Left hindlimb (tissue), 1 donor: ENCODE measurements around the gene TKFC.
A peak's percentile ranks its signal among the peaks of the same experiment; 100 is the strongest.
"Not testable (repeated sequence)": the region's sequence is repeated elsewhere in the genome, so short reads cannot be mapped to it uniquely, and the experiment has no call there.

Experiments used
- DNase-seq: peaks from one replicate; pipeline ENCODE4 v3.0.0-alpha.2; 2018

The TKFC gene

GRCh38 chr11:61369372-61370348 lies 36.6 kb downstream of the TKFC start:
- DNase-seq = no peak

DNA sequence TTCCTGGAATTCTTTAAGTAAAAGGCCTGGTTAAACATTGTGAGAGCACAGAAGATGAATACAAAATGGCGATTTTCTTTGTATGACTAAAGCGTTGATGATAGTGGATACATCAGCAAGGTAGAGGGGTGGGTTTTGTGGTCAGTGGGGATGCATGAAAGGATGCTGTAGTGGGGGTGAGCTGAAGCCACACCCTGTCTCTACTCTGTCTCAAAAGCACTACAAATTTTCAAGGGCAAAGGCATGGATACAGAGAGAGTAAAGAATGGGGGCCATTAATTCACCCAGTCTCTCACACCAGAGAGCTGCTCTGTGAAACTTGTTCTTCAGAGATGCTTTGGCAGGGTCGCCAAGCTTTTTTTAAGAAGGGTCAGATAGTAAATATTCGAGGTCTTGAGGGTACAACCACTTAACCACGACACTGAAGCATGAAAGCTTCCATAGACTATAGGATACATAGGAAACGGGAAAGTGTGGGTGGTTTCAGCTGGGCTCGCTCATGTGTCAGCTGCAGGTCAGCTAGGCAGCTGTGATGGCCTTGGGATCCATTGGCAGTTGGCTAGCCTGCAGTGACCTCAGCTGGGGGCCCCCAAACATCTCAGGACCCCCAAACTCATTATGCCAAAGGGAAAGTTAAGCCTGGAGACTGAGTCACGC lies 37.4 kb downstream of the TKFC start:
- no peak for DNase-seq

- no peak for DNase-seq
These were observed 39.8 kb downstream of the TKFC start for GRCh38 chr11:61372659-61373420.

GRCh38 chr11:61375761-61376108 lies 42.7 kb downstream of the TKFC start:
- no peak for DNase-seq

GRCh38 chr11:61377461-61378160 lies 44.6 kb downstream of the TKFC start:
- no peak for DNase-seq

DNA sequence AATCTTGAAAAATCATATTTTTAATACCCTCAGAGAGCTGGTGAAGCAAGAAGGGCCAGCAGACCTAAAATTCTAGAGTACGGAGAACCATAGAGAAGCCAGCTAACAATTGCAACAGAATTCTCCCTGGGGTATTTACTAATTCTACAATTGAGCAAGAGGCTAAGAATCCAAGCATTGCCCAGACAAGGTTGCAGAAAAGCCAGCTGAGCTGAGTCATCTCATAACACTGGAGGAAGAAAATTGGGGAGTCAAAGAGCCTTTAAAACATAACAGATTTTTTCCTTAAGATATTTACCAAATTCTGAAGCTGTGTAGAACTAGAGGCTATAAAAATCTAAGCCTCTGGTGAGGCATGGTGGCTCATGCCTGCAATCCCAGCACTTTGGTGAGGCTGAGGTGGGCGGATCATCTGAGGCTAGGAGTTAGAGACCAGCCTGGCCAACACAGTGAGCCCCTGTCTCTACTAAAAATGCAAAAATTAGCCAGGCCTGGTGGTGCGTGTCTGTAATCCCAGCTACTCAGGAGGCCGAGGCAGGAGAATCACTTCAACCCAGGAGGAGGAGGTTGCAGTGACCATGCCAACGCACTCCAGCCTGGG lies 45.8 kb downstream of the TKFC start:
- DNase-seq = no peak

DNA sequence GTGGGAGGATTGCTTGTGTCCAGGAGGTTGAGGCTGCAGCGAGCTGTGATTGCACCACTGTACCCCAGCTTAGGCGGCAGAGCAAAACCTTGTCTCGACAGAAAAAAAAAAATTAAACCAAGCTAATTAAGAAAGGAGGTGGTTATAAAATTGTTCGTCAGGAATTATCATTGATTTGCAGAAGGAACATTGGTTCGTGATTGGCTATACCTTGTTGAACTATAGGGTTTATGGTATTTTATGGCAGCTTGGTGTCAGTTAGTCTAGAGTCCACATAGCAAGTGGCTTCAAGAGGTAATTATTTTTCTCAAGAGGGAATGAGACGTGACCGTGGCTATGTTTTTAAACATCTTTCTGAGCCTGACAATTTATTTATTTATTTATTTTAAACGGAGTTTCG lies 47.9 kb downstream of the TKFC start:
- DNase-seq = no peak

- DNase-seq = not testable (repeated sequence)
These were observed 50.8 kb downstream of the TKFC start for GRCh38 chr11:61383859-61384258.

GRCh38 chr11:61384271-61385242 lies 51.5 kb downstream of the TKFC start:
- DNase-seq = no peak

- no peak for DNase-seq
These were observed 57.1 kb downstream of the TKFC start for GRCh38 chr11:61390161-61390560.

GRCh38 chr11:61392981-61393595 lies 60.1 kb downstream of the TKFC start:
- DNase-seq = peak; percentile 34
